ENCODE data around the gene IFFO2. TPM values are rescaled to one million over a fixed set of nuclear protein-coding genes. Genes with fewer than 3 reads are reported as not detected.
"Not testable (repeated sequence)": the region's sequence is repeated elsewhere in the genome, so short reads cannot be mapped to it uniquely, and the experiment has no call there.

IFFO2 gene
- total RNA-seq, 3 donors from 2014 or later: 5.8 to 35.3 (median 34.4) TPM

DNA sequence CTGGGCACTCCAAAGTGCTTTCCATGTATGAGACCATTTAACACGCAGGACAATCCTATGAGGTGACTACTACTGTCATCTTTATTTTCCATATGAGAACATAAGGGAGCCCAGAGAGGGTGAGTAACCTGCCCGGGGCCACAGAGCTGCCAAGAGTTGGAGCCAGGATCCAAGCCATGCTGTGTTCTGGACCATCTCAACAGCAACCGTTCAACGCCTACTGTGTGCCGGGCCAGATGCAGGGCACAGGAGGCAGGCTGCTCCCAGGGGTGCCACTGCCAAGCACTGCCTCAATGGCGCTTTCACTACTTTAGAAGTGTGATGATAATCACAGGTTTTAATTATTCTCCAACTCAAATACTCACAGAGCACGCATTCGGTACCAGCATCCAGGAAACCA, 57.9 kb downstream of the IFFO2 start:
- no peaks in the 10 kb centered on the region for H3K36me3 ChIP-seq
- TF ChIP-seq POLR2A (IDR thresholded peaks at IDR 0.05) (no peak), POLR2AphosphoS5 (IDR thresholded peaks at IDR 0.05) (no peak)
- TF ChIP-seq, protein P1, sequence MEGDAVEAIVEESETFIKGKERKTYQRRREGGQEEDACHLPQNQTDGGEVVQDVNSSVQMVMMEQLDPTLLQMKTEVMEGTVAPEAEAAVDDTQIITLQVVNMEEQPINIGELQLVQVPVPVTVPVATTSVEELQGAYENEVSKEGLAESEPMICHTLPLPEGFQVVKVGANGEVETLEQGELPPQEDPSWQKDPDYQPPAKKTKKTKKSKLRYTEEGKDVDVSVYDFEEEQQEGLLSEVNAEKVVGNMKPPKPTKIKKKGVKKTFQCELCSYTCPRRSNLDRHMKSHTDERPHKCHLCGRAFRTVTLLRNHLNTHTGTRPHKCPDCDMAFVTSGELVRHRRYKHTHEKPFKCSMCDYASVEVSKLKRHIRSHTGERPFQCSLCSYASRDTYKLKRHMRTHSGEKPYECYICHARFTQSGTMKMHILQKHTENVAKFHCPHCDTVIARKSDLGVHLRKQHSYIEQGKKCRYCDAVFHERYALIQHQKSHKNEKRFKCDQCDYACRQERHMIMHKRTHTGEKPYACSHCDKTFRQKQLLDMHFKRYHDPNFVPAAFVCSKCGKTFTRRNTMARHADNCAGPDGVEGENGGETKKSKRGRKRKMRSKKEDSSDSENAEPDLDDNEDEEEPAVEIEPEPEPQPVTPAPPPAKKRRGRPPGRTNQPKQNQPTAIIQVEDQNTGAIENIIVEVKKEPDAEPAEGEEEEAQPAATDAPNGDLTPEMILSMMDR (IDR thresholded peaks at IDR 0.05): no peak

DNA sequence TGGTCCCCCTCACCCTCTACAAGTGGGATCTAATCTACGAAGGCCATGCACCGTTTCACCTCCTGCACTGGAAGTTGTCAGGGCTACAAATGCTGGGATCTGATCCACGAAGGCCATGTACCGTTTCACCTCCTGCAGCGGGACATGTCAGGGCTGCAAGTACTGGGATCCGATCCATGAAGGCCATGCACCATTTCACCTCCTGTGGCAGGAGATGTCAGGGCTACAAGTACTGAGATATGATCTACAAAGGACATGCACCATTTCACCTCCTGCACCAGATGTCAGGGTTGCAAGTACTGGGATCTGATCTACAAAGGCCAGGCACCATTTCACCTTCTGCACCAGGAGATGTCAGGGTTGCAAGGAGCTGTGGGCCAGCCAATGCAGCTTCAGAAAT, 61.2 kb downstream of the IFFO2 start:
- no peak for DNase-seq (ENCODE audit: low spot score in 2 of 2)
- H3K36me3 ChIP-seq: no peaks in the 10 kb centered on the region
- H3K27ac ChIP-seq: no peak overlapping the region

More for the DNA sequence above, 57.9 kb downstream of the IFFO2 start:
- intact Hi-C loops (cut with DNase I; ENCODE audit: low total_unique reads): loop anchor here (5.0 kb wide), 1 partner anchor 194 kb away; no protein-coding TSS in a partner anchor
- DNase-seq (ENCODE audit: low spot score in 2 of 2): no peak
- Histone ChIP-seq H3K27ac (no peak overlapping the region), H3K4me3 (no peak overlapping the region), H3K4me1 (no peaks in the 10 kb centered on the region), H3K27me3 (no peaks in the 10 kb centered on the region), H3K9me3 (no peaks in the 10 kb centered on the region)

DNA sequence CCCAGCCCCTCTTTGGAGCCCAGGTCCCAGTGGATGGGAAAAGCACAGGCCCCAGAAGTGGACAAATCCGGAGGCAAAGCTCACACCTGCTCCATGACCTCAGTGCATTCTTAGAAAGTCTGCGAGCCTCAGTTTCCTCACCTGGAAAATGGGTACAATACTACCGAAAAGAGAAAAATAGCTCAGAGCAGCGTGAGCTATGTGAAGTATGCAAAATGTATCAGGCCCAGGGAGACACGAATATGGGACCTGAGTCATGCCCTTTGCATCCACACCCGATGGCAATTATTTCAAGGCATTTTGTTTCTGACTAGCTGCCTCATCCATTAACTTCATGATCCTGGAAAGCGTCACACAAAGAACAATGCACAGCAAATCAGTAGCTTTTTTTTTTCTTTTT, 63.4 kb downstream of the IFFO2 start:
- Histone ChIP-seq H3K4me1 (no peaks in the 10 kb centered on the region), H3K36me3 (no peaks in the 10 kb centered on the region), H3K27me3 (no peaks in the 10 kb centered on the region), H3K27ac (no peak overlapping the region), H3K4me3 (no peak overlapping the region), H3K9me3 (no peaks in the 10 kb centered on the region)
- no peak for TF ChIP-seq POLR2AphosphoS5 (IDR thresholded peaks at IDR 0.05)
- TF ChIP-seq, protein P1 (IDR thresholded peaks at IDR 0.05): no peak
- TF ChIP-seq POLR2A (IDR thresholded peaks at IDR 0.05): no peak
- no peak for DNase-seq (ENCODE audit: low spot score in 2 of 2)
- intact Hi-C loops (cut with DNase I; ENCODE audit: low total_unique reads): no loop called here

More for the DNA sequence above, 61.2 kb downstream of the IFFO2 start:
- TF ChIP-seq POLR2AphosphoS5 (IDR thresholded peaks at IDR 0.05) (no peak), POLR2A (IDR thresholded peaks at IDR 0.05) (no peak)
- TF ChIP-seq, protein P1 (IDR thresholded peaks at IDR 0.05): no peak
- intact Hi-C loops (cut with DNase I; ENCODE audit: low total_unique reads): loop anchor here (5.0 kb wide), 1 partner anchor 197 kb away; no protein-coding TSS in a partner anchor
- H3K9me3 ChIP-seq: no peaks in the 10 kb centered on the region
- H3K4me3 ChIP-seq: no peak overlapping the region
- H3K27me3 ChIP-seq: no peaks in the 10 kb centered on the region
- H3K4me1 ChIP-seq: no peaks in the 10 kb centered on the region

DNA sequence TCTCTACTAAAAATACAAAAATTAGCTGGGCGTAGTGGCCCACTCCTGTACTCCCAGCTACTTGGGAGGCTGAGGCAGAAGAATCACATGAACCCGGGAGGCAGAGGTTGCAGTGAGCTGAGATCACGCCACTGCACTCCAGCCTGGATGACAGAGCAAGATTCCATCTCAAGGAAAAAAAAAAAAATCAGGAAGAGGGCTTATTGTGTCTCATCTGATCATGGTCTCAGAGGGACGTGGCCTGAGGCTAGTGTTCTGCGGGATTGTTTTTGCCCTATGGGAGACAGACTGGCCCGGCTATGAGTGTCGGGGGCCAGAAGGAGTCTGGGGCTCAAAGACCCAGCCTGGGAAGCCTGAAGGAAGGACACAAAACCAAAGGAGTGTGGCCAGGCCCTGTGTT, 64.6 kb downstream of the IFFO2 start:
- H3K9me3 ChIP-seq; H3K36me3 ChIP-seq; intact Hi-C loops (cut with DNase I; ENCODE audit: low total_unique reads); H3K4me1 ChIP-seq; H3K27ac ChIP-seq; DNase-seq (ENCODE audit: low spot score in 2 of 2); H3K4me3 ChIP-seq; H3K27me3 ChIP-seq: not testable (repeated sequence)

DNA sequence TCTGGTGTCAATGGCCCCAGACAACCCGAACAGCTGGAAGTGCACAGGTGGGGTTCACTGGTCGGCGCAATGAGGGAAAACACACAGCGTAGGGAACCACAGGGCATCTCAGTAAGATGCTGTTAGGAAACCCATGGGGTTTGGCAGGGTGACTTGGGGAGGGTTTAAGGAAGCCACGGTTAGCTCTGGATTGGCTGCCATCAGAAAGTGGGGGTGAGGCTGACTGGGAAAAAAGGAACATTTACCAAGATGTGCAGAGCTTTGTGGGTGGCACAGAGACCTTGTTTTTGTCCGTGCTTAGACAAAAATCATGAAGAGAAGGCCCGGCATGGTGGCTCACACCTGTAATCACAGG, 65.1 kb downstream of the IFFO2 start:
- no peak for DNase-seq (ENCODE audit: low spot score in 2 of 2)
- no peaks in the 10 kb centered on the region for H3K9me3 ChIP-seq
- no peak overlapping the region for H3K4me3 ChIP-seq
- H3K27me3 ChIP-seq: no peaks in the 10 kb centered on the region
- no peak overlapping the region for H3K27ac ChIP-seq
- TF ChIP-seq POLR2AphosphoS5 (IDR thresholded peaks at IDR 0.05): no peak
- TF ChIP-seq, protein P1 (IDR thresholded peaks at IDR 0.05): no peak
- TF ChIP-seq POLR2A (IDR thresholded peaks at IDR 0.05): no peak
- intact Hi-C loops (cut with DNase I; ENCODE audit: low total_unique reads): no loop called here
- H3K4me1 ChIP-seq: no peaks in the 10 kb centered on the region
- no peaks in the 10 kb centered on the region for H3K36me3 ChIP-seq
